Stimulated activated CD8-positive, alpha-beta memory T cell treated with anti-CD3 and anti-CD28 coated beads, Interleukin-7, amount 100 ng/mL, for 48 hours (primary cell): ENCODE results near the gene SYMPK.

ENCODE experiments used
- DNase-seq, 2 donors: peaks; one replicate each; pipeline ENCODE4 v3.0.0-alpha.2; 2020; ENCODE audit warnings: low read depth in 1 of 2; ENCODE audit errors: extremely low read depth in 1 of 2

SYMPK gene

GRCh38 chr19:45826934-45827333, 36.0 kb downstream of the SYMPK start:
- DNase-seq = no peak

DNA sequence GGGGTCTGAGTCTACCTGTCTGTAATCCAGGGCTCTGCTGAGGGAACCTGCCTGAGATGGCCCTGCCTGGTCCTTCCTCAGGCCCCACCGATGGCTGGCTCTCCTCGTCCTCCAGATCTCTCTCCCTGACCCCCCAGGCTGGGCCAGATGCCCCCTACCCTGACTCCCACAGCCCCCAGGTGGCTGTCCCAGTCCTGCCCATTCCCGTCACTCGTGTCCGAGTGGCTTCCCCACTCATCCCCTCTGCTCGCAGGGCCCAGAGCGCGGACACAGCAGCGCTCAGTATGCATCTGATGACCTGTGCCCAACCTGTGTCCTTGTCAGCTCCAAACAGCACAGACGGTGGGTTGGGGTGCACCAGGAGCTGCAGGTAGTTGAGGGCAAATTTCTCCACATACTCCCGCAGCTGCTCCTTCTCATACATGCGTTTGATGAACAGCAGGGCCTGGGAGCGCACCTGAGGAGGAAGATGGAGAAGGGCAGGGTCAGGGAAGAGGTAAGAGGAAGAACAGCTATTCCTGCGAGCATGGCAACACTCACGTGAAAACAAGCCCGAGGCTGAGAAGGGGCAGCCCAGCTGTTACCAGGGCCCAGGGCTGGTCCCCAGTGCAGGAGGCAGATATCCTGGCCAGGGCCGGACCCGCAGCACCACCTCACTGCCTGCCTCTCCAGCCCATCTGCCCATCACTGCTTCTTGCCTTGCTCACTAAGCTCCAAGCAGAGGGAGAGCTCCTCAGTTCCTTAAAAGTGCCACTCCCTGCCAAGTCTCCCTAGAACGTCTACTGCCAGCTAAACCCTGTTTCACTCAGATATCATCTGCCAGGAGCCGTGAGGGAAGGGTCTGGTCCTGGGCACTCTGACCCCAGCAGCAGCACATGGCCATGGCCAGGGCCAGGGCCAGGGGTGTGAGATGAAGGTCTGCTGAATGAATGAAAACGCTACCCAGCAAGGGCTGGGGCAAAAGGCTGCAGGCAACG, 36.7 kb downstream of the SYMPK start:
- DNase-seq = no peak

- DNase-seq = no peak
Observed at GRCh38 chr19:45825263-45825605, 37.7 kb downstream of the SYMPK start.

- DNase-seq = no peak
Observed at GRCh38 chr19:45824531-45825262, 38.2 kb downstream of the SYMPK start.

- no peak for DNase-seq
Observed at GRCh38 chr19:45824041-45824471, 38.9 kb downstream of the SYMPK start.

DNA sequence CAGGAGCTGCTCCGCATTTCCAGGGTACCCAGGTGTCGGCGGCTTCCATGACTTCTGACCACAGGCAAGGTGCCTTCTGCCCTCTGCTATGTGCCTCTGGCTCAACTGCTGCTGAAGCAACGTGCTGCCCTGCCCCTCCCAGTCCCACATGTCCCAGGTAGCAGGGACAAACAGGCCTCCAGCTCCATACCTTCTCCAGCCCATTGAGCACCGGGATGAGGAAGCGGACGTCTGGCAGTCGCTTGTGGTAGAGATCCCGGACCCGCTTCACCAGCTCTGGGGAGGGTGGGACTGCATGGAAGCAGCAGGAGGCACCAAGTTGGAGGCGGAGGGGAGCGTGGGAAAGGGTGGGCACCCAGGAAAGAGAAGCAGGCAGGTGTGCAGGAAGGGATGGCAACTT, 39.8 kb downstream of the SYMPK start:
- no peak for DNase-seq

- no peak for DNase-seq
Observed at GRCh38 chr19:45822716-45823115, 40.2 kb downstream of the SYMPK start.

DNA sequence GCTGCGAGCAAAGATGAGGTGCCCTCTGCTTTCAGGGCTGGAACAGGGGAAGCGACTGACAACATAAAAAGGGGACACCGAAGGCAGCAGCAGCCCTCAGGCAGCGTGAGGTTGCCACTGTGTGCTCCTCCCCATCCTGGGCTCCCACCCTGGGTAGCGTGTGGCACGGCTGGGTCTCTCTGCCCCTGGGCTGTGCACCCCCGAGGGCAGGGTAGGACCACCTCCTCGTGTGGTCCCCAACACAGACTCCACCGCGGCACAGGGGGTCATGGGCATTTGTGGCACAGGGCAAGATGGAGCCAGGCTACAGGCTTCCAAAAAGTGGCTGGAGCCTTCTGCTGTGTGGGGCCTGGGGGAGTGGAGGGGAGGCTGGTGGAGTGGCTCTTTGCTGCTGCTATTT, 41.4 kb downstream of the SYMPK start:
- DNase-seq = no peak

DNA sequence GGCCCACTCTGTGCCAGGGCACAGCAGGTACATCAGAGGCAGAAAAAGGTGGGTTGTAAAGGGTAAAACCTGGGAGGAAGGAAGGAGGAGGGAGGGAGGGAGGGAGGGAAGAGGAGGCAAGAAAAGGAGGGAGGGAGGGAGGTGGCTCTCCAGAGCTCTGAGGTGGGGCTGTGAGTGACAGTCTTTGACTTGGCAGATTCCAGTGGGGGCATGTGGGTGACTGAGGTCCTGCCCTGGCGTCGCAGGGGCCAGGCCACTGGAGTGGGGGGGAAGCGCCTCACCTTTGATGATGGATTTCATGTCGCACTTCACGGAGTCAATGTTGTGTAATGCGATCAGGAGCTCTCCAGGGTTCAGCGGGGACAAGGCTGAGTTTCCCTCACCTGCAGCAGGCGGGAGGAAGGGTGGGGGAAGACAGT, 41.8 kb downstream of the SYMPK start:
- no peak for DNase-seq

- DNase-seq = no peak
Observed at GRCh38 chr19:45820413-45821102, 42.4 kb downstream of the SYMPK start.

DNA sequence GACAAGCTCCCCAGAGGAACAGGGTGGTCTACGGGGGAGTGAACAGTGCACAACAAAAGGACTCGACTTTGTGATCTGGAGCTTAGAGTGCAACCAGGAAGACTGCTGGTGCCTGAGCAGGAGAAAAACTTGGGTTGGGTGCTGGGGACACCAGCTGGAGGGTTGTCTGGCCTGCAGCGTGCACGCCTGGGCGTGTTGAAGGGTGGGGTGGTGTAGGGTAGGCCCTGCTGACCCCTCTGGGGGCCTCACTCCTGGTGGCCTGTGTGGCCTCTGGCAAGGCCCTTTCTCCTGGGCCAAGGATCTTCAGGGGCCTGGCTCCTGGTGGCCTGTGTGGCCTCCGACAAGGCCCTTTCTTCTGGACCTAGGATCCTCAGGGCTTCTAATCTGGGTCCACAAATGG, 43.2 kb downstream of the SYMPK start:
- DNase-seq = no peak

GRCh38 chr19:45817725-45818301, 45.1 kb downstream of the SYMPK start:
- no peak for DNase-seq

- DNase-seq = peak; percentile 86 to 92
Observed at GRCh38 chr19:45817010-45817724, 45.8 kb downstream of the SYMPK start.

GRCh38 chr19:45816236-45817009, 46.5 kb downstream of the SYMPK start:
- no peak for DNase-seq

- DNase-seq = no peak
Observed at GRCh38 chr19:45815481-45816216, 47.3 kb downstream of the SYMPK start.

- DNase-seq = no peak
Observed at GRCh38 chr19:45814851-45815480, 48.0 kb downstream of the SYMPK start, which contains the start of gene RSPH6A. RSPH6A (minus strand) TSS chr19:45815308; CDS start chr19:45815176, 132 bp downstream.

DNA sequence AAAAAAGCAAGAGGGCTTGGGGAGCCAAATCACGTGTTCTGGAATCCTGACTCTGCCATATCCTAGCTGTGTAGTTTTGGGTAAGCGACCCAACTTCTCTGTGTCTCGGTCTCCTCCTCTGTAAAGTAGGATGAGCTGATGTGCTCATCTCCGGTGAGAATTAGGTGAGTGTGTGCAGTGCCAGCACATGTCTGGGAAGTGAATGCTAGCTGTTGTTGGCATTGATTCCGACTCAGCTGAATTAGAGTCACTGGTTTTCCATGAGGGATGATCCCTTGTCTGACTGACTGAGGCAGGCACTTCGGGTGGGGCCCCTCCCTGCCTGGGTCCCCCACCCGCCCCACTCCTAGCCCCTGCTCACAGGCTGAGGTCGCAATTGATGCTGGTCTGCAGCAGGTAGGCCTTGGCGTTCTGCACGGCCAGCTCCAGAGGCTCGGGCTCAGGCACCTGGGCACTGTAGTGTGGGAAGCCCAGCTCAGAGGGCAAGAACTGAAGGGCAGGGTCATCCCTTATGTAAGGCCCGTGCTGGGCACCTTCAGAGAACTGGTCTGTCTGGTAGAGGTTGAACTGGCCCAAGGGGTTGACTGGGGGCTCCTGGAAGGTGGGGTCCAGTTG, 48.7 kb downstream of the SYMPK start:
- no peak for DNase-seq

GRCh38 chr19:45812297-45812696, 50.6 kb downstream of the SYMPK start:
- no peak for DNase-seq
